Activated naive CD8-positive, alpha-beta T cell treated with anti-CD3 and anti-CD28 coated beads for 36 hours (primary cell): Measurements from ENCODE around the gene AGRP. TPM values are rescaled to one million over a fixed set of nuclear protein-coding genes. Genes with fewer than 3 reads are reported as not detected.

ENCODE experiments used
- DNase-seq: peaks from one replicate; pipeline ENCODE4 v3.0.0; 2021
- H3K27ac Mint-ChIP-seq: one replicate; pipeline ENCODE4 v1.8.0; 2022; ENCODE audit warnings: mild to moderate bottlenecking, moderate library complexity, mixed read lengths
- H3K27me3 Mint-ChIP-seq: one replicate; pipeline ENCODE4 v1.8.0; 2022; ENCODE audit warnings: mild to moderate bottlenecking, mixed read lengths
- H3K36me3 Mint-ChIP-seq: one replicate; pipeline ENCODE4 v1.8.0; 2021; ENCODE audit warnings: mild to moderate bottlenecking, mixed read lengths
- H3K4me1 Mint-ChIP-seq: one replicate; pipeline ENCODE4 v1.8.0; 2021; ENCODE audit warnings: mixed read lengths
- H3K4me3 Mint-ChIP-seq: one replicate; pipeline ENCODE4 v1.8.0; 2022; ENCODE audit warnings: mild to moderate bottlenecking, moderate library complexity, mixed read lengths
- H3K9me3 Mint-ChIP-seq: one replicate; pipeline ENCODE4 v1.8.0; 2022; ENCODE audit warnings: mixed read lengths
- total RNA-seq, 2 experiments: library from RNA; stranded (reverse); gene quantifications; one replicate each; pipeline ENCODE4 v1.2.3, GENCODE V29; 2021

AGRP gene
- total RNA-seq, 2 experiments from 2014 or later = 0.40 TPM; not detected in 1

GRCh38 chr16:67433131-67433719 is 50.1 kb downstream of the AGRP start:
- no peak for DNase-seq
- H3K27ac Mint-ChIP-seq = no peak overlapping the region

More at GRCh38 chr16:67433131-67433719, 50.1 kb downstream of the AGRP start:
- peaks cover 15% of the 10 kb centered on the region for H3K4me1 Mint-ChIP-seq
- H3K9me3 Mint-ChIP-seq = no peaks in the 10 kb centered on the region
- peaks cover 32% of the 10 kb centered on the region for H3K27me3 Mint-ChIP-seq
- peaks cover 2% of the 10 kb centered on the region for H3K36me3 Mint-ChIP-seq
- no peak overlapping the region for H3K4me3 Mint-ChIP-seq

Other genes with a start within 250 kb of the AGRP start
- 10 to 100 TPM; 76.4 to 79.9 TPM for gene FHOD1, start 236.1 kb downstream of the AGRP start, total RNA-seq
- gene SLC9A5, start 234.6 kb downstream of the AGRP start, total RNA-seq = 1 to 10 TPM; 5.8 to 6.1 TPM
- gene PLEKHG4, start 204.0 kb downstream of the AGRP start, total RNA-seq = 10 to 100 TPM; 30.8 to 37.0 TPM
- gene KCTD19, start 156.8 kb downstream of the AGRP start, total RNA-seq = 1 to 10 TPM; 2.2 to 3.0 TPM
- 1 to 10 TPM in 1 of 2 experiments, under 1 TPM in 1; 0.82 to 1.1 TPM for gene LRRC36, start 156.7 kb downstream of the AGRP start, total RNA-seq
- not detected for gene TPPP3, start 90.0 kb downstream of the AGRP start, total RNA-seq
- gene ZDHHC1, start 67.1 kb downstream of the AGRP start, total RNA-seq = 1 to 10 TPM in 1 of 2 experiments, under 1 TPM in 1; 0.76 to 1.2 TPM
- 1 to 10 TPM; 2.8 to 3.1 TPM for gene HSD11B2, start 52.4 kb downstream of the AGRP start, total RNA-seq
- 10 to 100 TPM; 33.0 to 33.6 TPM for gene ATP6V0D1, start 2.4 kb downstream of the AGRP start, total RNA-seq
- 10 to 100 TPM; 13.9 to 14.0 TPM for gene RIPOR1, start 45.3 kb upstream of the AGRP start, total RNA-seq
- 10 to 100 TPM; 55.8 to 55.9 TPM for gene CTCF, start 79.0 kb upstream of the AGRP start, total RNA-seq
- gene CARMIL2, start 161.6 kb upstream of the AGRP start, total RNA-seq = 100 to 1,000 TPM; 136 to 140 TPM
- 10 to 100 TPM; 48.0 to 50.3 TPM for gene ACD, start 176.7 kb upstream of the AGRP start, total RNA-seq
- 1 to 10 TPM; 7.8 to 9.4 TPM for gene PARD6A, start 177.4 kb upstream of the AGRP start, total RNA-seq
- gene ENKD1, start 183.2 kb upstream of the AGRP start, total RNA-seq = 10 to 100 TPM in 1 of 2 experiments, 1 to 10 TPM in 1; 9.3 to 10.7 TPM
- 1 to 10 TPM; 1.3 to 1.8 TPM for gene C16orf86, start 183.3 kb upstream of the AGRP start, total RNA-seq
- gene GFOD2, start 235.8 kb upstream of the AGRP start, total RNA-seq = 10 to 100 TPM; 13.1 to 14.0 TPM